IMR-90 (cell line): ENCODE measurements around the gene TMX1.

Experiments
- CEBPB ChIP-seq: IDR thresholded peaks from 2 replicates; pipeline ENCODE4 v1.6.1; 2012; ENCODE audit warnings: low read depth, low read length, improper control_type of control experiment
- CHD1 ChIP-seq: IDR thresholded peaks from 2 replicates; pipeline ENCODE4 v1.6.1; 2012; ENCODE audit warnings: low read depth, low read length, improper control_type of control experiment
- CTCF ChIP-seq: conservative IDR thresholded peaks from 2 replicates; pipeline ENCODE4 v1.5.1; 2012; ENCODE audit warnings: mild to moderate bottlenecking, low read depth, low read length, improper control_type of control experiment
- ELK1 ChIP-seq: fragments of 150-350 bp; IDR thresholded peaks from 2 replicates; pipeline ENCODE4 v1.6.1; 2016; ENCODE audit warnings: low read depth, mild to moderate bottlenecking, low read length, moderate library complexity, borderline replicate concordance
- MAFK ChIP-seq: IDR thresholded peaks from 2 replicates; pipeline ENCODE4 v1.6.1; 2012; ENCODE audit warnings: low read depth, low read length, improper control_type of control experiment
- MXI1 ChIP-seq: IDR thresholded peaks from 2 replicates; pipeline ENCODE4 v1.6.1; 2012; ENCODE audit warnings: low read depth, mild to moderate bottlenecking, low read length, moderate library complexity, borderline replicate concordance
- POLR2A ChIP-seq: IDR thresholded peaks from 2 replicates; pipeline ENCODE4 v1.6.1; 2012; ENCODE audit warnings: mild to moderate bottlenecking, low read depth, low read length
- RCOR1 ChIP-seq: IDR thresholded peaks from 2 replicates; pipeline ENCODE4 v1.6.1; 2012; ENCODE audit warnings: mild to moderate bottlenecking, low read length, improper control_type of control experiment; ENCODE audit not compliant: insufficient replicate concordance
- SMC3 ChIP-seq: fragments of 150-350 bp; IDR thresholded peaks from 2 replicates; pipeline ENCODE4 v1.6.1; 2016; ENCODE audit warnings: low read depth, mild to moderate bottlenecking, antibody characterized with exemption, low read length, moderate library complexity
- USF2 ChIP-seq: fragments of 150-350 bp; IDR thresholded peaks from 2 replicates; pipeline ENCODE4 v1.6.1; 2017; ENCODE audit warnings: mild to moderate bottlenecking, antibody characterized with exemption, low read length, low read depth

GRCh38 chr14:51269634-51270033 lies 29.6 kb downstream of the TMX1 start:
- no peak for TF ChIP-seq CTCF
- TF ChIP-seq USF2, result no peak
- TF ChIP-seq POLR2A, result no peak
- TF ChIP-seq MXI1, result no peak
- no peak for TF ChIP-seq CHD1
- no peak for TF ChIP-seq RCOR1
- TF ChIP-seq CEBPB, result no peak
- TF ChIP-seq MAFK, result no peak
- no peak for TF ChIP-seq ELK1
- TF ChIP-seq SMC3, result no peak
